ENCODE measurements around the gene ADRM1.

ADRM1 gene

GRCh38 chr20:62355878-62356588, 53.2 kb downstream of the ADRM1 start:
- no peaks in the 10 kb centered on the region for H3K9me3 Mint-ChIP-seq
- DNase-seq (ENCODE audit: low spot score in 2 of 2) (no peak), ATAC-seq (ENCODE audit: low read depth) (no peak)
- H3K4me1 Mint-ChIP-seq, result peaks cover 4% of the 10 kb centered on the region
- H3K4me3 Mint-ChIP-seq, result no peak overlapping the region
- H3K27ac Mint-ChIP-seq, result no peak overlapping the region
- no peaks in the 10 kb centered on the region for H3K27me3 Mint-ChIP-seq
- H3K36me3 Mint-ChIP-seq, result peaks cover 4% of the 10 kb centered on the region

GRCh38 chr20:62356589-62357186, 53.9 kb downstream of the ADRM1 start:
- no peak overlapping the region for H3K27ac Mint-ChIP-seq
- H3K4me1 Mint-ChIP-seq, result peaks cover 4% of the 10 kb centered on the region
- H3K4me3 Mint-ChIP-seq, result no peak overlapping the region
- peaks cover 4% of the 10 kb centered on the region for H3K36me3 Mint-ChIP-seq
- DNase-seq (ENCODE audit: low spot score in 2 of 2) (no peak), ATAC-seq (ENCODE audit: low read depth) (no peak)
- no peaks in the 10 kb centered on the region for H3K27me3 Mint-ChIP-seq
- H3K9me3 Mint-ChIP-seq, result no peaks in the 10 kb centered on the region

GRCh38 chr20:62357187-62357667, 54.4 kb downstream of the ADRM1 start:
- Mint-ChIP-seq H3K27me3 (no peaks in the 10 kb centered on the region), H3K4me1 (peaks cover 4% of the 10 kb centered on the region), H3K9me3 (no peaks in the 10 kb centered on the region), H3K36me3 (peaks cover 4% of the 10 kb centered on the region), H3K27ac (no peak overlapping the region), H3K4me3 (no peak overlapping the region)
- DNase-seq (ENCODE audit: low spot score in 2 of 2) (no peak), ATAC-seq (ENCODE audit: low read depth) (no peak)

GRCh38 chr20:62357681-62358080, 54.9 kb downstream of the ADRM1 start:
- Mint-ChIP-seq H3K36me3 (peaks cover 1% of the 10 kb centered on the region), H3K9me3 (no peaks in the 10 kb centered on the region), H3K27ac (no peak overlapping the region), H3K4me3 (no peak overlapping the region), H3K27me3 (no peaks in the 10 kb centered on the region), H3K4me1 (peaks cover 6% of the 10 kb centered on the region)
- ATAC-seq (ENCODE audit: low read depth) (no peak), DNase-seq (ENCODE audit: low spot score in 2 of 2) (no peak)

Data from memory B cell (primary cell).